OCI-LY1 (cell line): ENCODE results near the gene SERPINB12.

Source experiments
- EZH2 ChIP-seq: fragments of 200-600 bp; sonication (generic), shearing (Covaris generic); IDR thresholded peaks from 2 replicates; pipeline ENCODE4 v1.8.0; 2017; ENCODE audit warnings: borderline replicate concordance, mixed run types, mild to moderate bottlenecking, antibody characterized with exemption, low read length, moderate library complexity, mixed read lengths
- TF ChIP-seq, protein P1 (sequence below): fragments of 200-600 bp; sonication (generic), shearing (Covaris generic); IDR thresholded peaks from 2 replicates; pipeline ENCODE4 v1.5.1; 2017; ENCODE audit warnings: mild to moderate bottlenecking, antibody characterized with exemption, low read length, moderate library complexity, mixed read lengths

GRCh38 chr18:63539904-63540510, 2.2 kb upstream of the SERPINB12 start:
- TF ChIP-seq, protein P1, sequence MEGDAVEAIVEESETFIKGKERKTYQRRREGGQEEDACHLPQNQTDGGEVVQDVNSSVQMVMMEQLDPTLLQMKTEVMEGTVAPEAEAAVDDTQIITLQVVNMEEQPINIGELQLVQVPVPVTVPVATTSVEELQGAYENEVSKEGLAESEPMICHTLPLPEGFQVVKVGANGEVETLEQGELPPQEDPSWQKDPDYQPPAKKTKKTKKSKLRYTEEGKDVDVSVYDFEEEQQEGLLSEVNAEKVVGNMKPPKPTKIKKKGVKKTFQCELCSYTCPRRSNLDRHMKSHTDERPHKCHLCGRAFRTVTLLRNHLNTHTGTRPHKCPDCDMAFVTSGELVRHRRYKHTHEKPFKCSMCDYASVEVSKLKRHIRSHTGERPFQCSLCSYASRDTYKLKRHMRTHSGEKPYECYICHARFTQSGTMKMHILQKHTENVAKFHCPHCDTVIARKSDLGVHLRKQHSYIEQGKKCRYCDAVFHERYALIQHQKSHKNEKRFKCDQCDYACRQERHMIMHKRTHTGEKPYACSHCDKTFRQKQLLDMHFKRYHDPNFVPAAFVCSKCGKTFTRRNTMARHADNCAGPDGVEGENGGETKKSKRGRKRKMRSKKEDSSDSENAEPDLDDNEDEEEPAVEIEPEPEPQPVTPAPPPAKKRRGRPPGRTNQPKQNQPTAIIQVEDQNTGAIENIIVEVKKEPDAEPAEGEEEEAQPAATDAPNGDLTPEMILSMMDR: no peak
- no peak for TF ChIP-seq EZH2
